ENCODE results near the gene SLC5A2.

SLC5A2 gene

GRCh38 chr16:31529108-31529936, 46.4 kb downstream of the SLC5A2 start:
- TF ChIP-seq CTCF (IDR thresholded peaks at IDR 0.05; ENCODE audit: low read depth, low read length): no peak
- DNase-seq (ENCODE audit: extremely low read depth, low read depth): no peak

GRCh38 chr16:31529937-31530312, 47.0 kb downstream of the SLC5A2 start:
- DNase-seq (ENCODE audit: extremely low read depth, low read depth): no peak
- TF ChIP-seq CTCF (IDR thresholded peaks at IDR 0.05; ENCODE audit: low read depth, low read length): no peak

GRCh38 chr16:31530405-31530804, 47.5 kb downstream of the SLC5A2 start:
- TF ChIP-seq CTCF (IDR thresholded peaks at IDR 0.05; ENCODE audit: low read depth, low read length): no peak
- no peak for DNase-seq (ENCODE audit: extremely low read depth, low read depth)

DNA sequence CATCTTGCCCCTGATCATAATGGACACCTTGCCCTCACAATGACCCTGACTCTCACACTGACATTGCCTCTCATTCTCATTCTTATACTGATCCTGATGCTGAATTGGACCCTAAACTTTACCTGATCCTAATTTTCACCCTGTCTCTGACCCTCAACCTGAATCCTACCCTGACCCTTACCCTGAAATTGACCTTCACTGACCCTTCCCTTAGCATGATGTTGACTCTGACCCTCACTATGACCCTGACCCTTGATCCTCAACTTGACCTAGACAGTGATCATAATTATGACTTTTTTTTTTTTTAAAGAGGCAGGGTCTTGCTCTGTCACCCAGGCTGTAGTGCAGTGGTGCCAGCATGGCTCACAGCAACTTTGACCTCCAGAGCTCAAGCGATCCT, 48.2 kb downstream of the SLC5A2 start:
- TF ChIP-seq CTCF (IDR thresholded peaks at IDR 0.05; ENCODE audit: low read depth, low read length): no peak
- no peak for DNase-seq (ENCODE audit: extremely low read depth, low read depth)

DNA sequence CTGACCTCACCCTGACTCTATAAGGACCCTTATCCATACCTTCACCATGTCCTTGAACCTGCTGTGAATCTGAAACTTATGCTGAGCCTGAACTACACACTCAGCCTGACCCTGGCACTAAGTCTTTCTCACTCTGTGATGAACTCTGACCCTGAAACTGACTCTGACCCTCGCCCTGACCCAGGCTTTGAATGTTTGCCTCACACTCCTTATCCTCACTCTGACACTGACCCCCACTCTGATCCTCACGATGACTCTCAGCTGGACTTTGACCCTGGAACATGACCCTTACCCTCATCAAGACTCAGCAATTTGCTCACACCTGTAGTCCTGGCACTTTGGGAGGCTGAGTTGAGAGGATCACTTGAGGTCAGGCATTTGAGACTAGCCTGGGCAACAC, 49.2 kb downstream of the SLC5A2 start:
- no peak for DNase-seq (ENCODE audit: extremely low read depth, low read depth)
- no peak for TF ChIP-seq CTCF (IDR thresholded peaks at IDR 0.05; ENCODE audit: low read depth, low read length)

GRCh38 chr16:31532896-31533295, 50.0 kb downstream of the SLC5A2 start:
- no peak for TF ChIP-seq CTCF (IDR thresholded peaks at IDR 0.05; ENCODE audit: low read depth, low read length)
- no peak for DNase-seq (ENCODE audit: extremely low read depth, low read depth)

DNA sequence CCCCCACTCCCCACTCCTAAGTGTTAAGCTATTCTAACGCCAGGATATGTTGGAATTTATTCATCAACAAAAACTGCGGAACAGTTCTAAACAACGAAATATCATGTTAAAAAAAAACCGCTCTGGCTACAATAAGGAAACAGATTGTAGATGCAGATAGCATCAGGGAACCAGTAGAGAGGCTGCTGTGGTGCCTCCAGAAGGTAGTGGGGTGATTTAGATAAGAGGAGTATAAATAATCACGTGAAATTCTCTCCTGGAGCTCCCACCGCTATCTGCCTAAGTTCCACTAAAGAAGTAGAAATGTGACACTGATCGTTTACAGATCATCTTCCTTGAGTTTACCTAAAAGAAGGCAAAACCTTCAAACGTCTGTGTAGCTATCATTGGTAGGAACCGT, 52.8 kb downstream of the SLC5A2 start:
- no peak for DNase-seq (ENCODE audit: extremely low read depth, low read depth)
- no peak for TF ChIP-seq CTCF (IDR thresholded peaks at IDR 0.05; ENCODE audit: low read depth, low read length)
